HEK293 (cell line): Measurements from ENCODE around the gene ADAMTS12.

Experiments used
- CTCF ChIP-seq: fragments of 450-650 bp; formaldehyde crosslinking; IDR thresholded peaks from 2 replicates; pipeline ENCODE4 v1.5.1; 2016; ENCODE audit warnings: missing biosample characterization, missing genetic modification characterization
- TCF7L2 ChIP-seq: IDR thresholded peaks from 2 replicates; pipeline ENCODE4 v1.6.1; 2011; ENCODE audit warnings: low read depth, mild to moderate bottlenecking, inconsistent platforms, low read length, moderate library complexity, borderline replicate concordance
- ZBTB7A ChIP-seq: fragments of 450-650 bp; formaldehyde crosslinking; IDR thresholded peaks from 2 replicates; pipeline ENCODE4 v1.5.1; 2016; ENCODE audit warnings: low read depth, missing biosample characterization, missing genetic modification characterization
- ZFP41 ChIP-seq: fragments of 450-650 bp; formaldehyde crosslinking; IDR thresholded peaks from 2 replicates; pipeline ENCODE4 v1.5.1; 2016; ENCODE audit warnings: missing biosample characterization, missing genetic modification characterization, borderline replicate concordance
- ZIC2 ChIP-seq: fragments of 450-650 bp; formaldehyde crosslinking; IDR thresholded peaks from 2 replicates; pipeline ENCODE4 v1.5.1; 2016; ENCODE audit warnings: missing biosample characterization, missing genetic modification characterization
- ZNF184 ChIP-seq: fragments of 450-650 bp; IDR thresholded peaks from 2 replicates; pipeline ENCODE4 v1.5.1; 2018; ENCODE audit warnings: missing biosample characterization, mild to moderate bottlenecking, missing genetic modification characterization
- ZNF202 ChIP-seq: fragments of 450-650 bp; formaldehyde crosslinking; IDR thresholded peaks from 2 replicates; pipeline ENCODE4 v1.5.1; 2016; ENCODE audit warnings: missing biosample characterization, missing genetic modification characterization, borderline replicate concordance
- ZNF274 ChIP-seq, 2 experiments: fragments of 200-500 bp in 1 of 2; fragments of 450-650 bp in 1 of 2; sonication (Bioruptor generic) in 1 of 2; formaldehyde crosslinking in 1 of 2; IDR thresholded peaks; 2 replicates each; pipeline versions ENCODE4 v1.5.1 to v1.6.1; 2014 to 2016; ENCODE audit warnings: borderline replicate concordance in 1 of 2, inconsistent platforms in 1 of 2, low read length in 1 of 2, missing biosample characterization in 1 of 2, missing genetic modification characterization in 1 of 2
- ZNF398 ChIP-seq: fragments of 450-650 bp; formaldehyde crosslinking; IDR thresholded peaks from 2 replicates; pipeline ENCODE4 v1.5.1; 2017; ENCODE audit warnings: missing biosample characterization, missing genetic modification characterization
- ZNF747 ChIP-seq: fragments of 450-650 bp; formaldehyde crosslinking; IDR thresholded peaks from 2 replicates; pipeline ENCODE4 v1.5.1; 2016; ENCODE audit warnings: missing biosample characterization, missing genetic modification characterization
- ZNF837 ChIP-seq: fragments of 450-650 bp; formaldehyde crosslinking; IDR thresholded peaks from 2 replicates; pipeline ENCODE4 v1.5.1; 2016; ENCODE audit warnings: missing biosample characterization, missing genetic modification characterization
- TF ChIP-seq, protein P1 (sequence below): fragments of 450-650 bp; formaldehyde crosslinking; IDR thresholded peaks from 2 replicates; pipeline ENCODE4 v1.5.1; 2017; ENCODE audit warnings: missing biosample characterization, mild to moderate bottlenecking, missing genetic modification characterization, moderate library complexity

DNA sequence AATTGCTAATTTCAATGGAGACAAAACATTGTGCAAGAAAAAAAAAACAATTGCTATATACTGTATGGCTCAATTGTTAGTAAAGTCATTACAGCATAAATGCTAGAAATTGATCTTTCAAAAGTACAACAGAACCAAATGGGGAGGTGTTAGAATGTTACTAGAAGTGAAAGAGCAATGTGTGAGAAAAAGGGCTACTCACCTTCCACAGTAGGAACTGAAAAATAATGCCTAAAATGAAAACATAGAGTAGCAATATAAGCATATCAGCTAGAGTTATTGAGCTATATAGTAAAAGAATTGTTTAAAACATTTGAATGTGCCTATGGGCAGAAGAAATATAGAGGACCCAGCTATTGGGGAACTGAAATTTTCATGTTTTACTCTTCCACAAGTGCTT, 33.5 kb upstream of the ADAMTS12 start:
- TF ChIP-seq TCF7L2 = no peak
- TF ChIP-seq ZNF184 (tag by site-specific recombination) = no peak
- no peak for TF ChIP-seq ZIC2 (tag by site-specific recombination)
- no peak for TF ChIP-seq CTCF (tag by site-specific recombination)
- TF ChIP-seq ZNF747 (tag by site-specific recombination) = no peak
- TF ChIP-seq ZNF274 (IDR thresholded peaks at IDR 0.05; ENCODE audit: low read length) = no peak
- TF ChIP-seq ZNF274 (tag by site-specific recombination; IDR thresholded peaks at IDR 0.05; ENCODE audit: borderline replicate concordance) = no peak
- TF ChIP-seq ZNF837 (tag by site-specific recombination) = no peak
- no peak for TF ChIP-seq ZFP41 (tag by site-specific recombination)
- TF ChIP-seq, protein P1, sequence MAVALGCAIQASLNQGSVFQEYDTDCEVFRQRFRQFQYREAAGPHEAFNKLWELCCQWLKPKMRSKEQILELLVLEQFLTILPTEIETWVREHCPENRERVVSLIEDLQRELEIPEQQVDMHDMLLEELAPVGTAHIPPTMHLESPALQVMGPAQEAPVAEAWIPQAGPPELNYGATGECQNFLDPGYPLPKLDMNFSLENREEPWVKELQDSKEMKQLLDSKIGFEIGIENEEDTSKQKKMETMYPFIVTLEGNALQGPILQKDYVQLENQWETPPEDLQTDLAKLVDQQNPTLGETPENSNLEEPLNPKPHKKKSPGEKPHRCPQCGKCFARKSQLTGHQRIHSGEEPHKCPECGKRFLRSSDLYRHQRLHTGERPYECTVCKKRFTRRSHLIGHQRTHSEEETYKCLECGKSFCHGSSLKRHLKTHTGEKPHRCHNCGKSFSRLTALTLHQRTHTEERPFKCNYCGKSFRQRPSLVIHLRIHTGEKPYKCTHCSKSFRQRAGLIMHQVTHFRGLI (tag by site-specific recombination) = no peak
- no peak for TF ChIP-seq ZNF398 (tag by site-specific recombination)
- no peak for TF ChIP-seq ZBTB7A (tag by site-specific recombination)
- no peak for TF ChIP-seq ZNF202 (tag by site-specific recombination)
